ENCODE measurements around the gene RPP30. TPM values are rescaled to one million over a fixed set of nuclear protein-coding genes. Genes with fewer than 3 reads are reported as not detected.
A peak's percentile ranks its signal among the peaks of the same experiment; 100 is the strongest.

The RPP30 gene
- total and polyA plus RNA-seq, 4 donors = 11.2 to 22.6 (median 13.0) TPM

DNA sequence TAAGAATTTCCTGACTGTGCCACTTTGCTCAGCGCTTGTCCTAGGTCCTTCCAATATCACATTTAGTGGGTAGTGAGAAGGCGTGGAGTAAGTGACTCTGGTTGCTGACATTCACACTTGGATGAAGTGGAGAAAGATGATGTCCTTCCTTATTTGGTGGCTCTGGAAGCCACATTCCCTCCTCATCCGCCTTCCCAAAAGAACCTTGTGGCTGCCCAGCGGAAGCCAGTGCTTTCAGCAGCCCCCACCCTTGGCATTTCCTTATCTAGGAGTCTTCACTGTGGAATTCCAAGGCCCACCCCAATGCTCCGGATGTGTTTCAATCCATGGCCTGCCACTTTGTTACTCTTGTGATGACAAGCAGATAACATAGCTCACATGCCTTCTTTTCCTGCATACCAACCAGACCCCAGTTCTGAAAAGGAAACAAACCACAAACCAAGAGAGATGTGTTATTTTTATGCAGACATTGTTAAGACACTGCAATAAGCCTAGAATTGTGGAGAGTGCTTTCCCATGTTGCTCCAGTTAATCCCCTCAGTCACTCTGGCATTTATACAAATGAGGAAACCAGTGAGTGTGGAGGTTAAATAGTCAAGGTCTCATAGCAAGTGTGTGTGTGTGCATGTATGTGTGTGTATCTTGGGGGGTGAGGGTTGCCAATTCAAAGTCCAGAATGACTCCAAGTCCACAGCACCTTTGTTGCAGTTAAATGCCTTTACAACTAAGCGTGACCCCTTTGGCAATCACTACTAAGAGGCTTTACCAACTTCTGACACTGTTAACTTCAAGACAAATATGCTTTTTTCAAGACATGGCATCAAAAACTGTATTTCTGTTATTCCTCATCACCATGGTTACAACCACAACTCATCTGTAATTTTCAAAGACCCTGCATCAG, 59.4 kb downstream of the RPP30 start:
- peaks cover 0 to 3% (median 0%) of the 10 kb centered on the region in 4 donors for H3K4me1 ChIP-seq (ENCODE audit: control insufficient read depth in 4 of 4, insufficient read depth in 4 of 4, low read length in 3 of 4)
- no peak overlapping the region for H3K27ac ChIP-seq (ENCODE audit: low read depth in 1 of 2, low read length in 2 of 2)

GRCh38 chr10:90935581-90936275, 64.0 kb downstream of the RPP30 start:
- H3K9ac ChIP-seq (ENCODE audit: low read depth in 1 of 2, low read length in 2 of 2) = no peak overlapping the region
- no peak overlapping the region for H3K4me3 ChIP-seq (ENCODE audit: low read depth in 1 of 3, low read length in 3 of 3)
- no peak overlapping the region for H3K27ac ChIP-seq (ENCODE audit: low read depth in 1 of 2, low read length in 2 of 2)
- no peaks in the 10 kb centered on the region for H3K36me3 ChIP-seq (ENCODE audit: control insufficient read depth in 4 of 4, insufficient read depth in 3 of 4, low read depth in 1 of 4, low read length in 3 of 4)
- no peaks in the 10 kb centered on the region for H3K9me3 ChIP-seq (ENCODE audit: control insufficient read depth in 4 of 4, low read length in 3 of 4)
- no peak for DNase-seq (ENCODE audit: low spot score)
- H3K27me3 ChIP-seq (ENCODE audit: control insufficient read depth in 4 of 4, insufficient read depth in 4 of 4, low read length in 3 of 4) = no peaks in the 10 kb centered on the region
- WGBS = 89% methylated on average over 5 of the region's 5 CpGs
- H3K4me1 ChIP-seq (ENCODE audit: control insufficient read depth in 4 of 4, insufficient read depth in 4 of 4, low read length in 3 of 4) = peaks cover 0 to 3% (median 0%) of the 10 kb centered on the region in 4 donors
- TF ChIP-seq RAD21 (IDR thresholded peaks at IDR 0.05) = no peak
- TF ChIP-seq RXRA (IDR thresholded peaks at IDR 0.05) = no peak
- no peak for TF ChIP-seq GABPA (IDR thresholded peaks at IDR 0.05 in 1 of 2, conservative IDR thresholded peaks at IDR 0.05 in 1 of 2)
- no peak for TF ChIP-seq FOXA2 (IDR thresholded peaks at IDR 0.05)
- TF ChIP-seq, protein P1, sequence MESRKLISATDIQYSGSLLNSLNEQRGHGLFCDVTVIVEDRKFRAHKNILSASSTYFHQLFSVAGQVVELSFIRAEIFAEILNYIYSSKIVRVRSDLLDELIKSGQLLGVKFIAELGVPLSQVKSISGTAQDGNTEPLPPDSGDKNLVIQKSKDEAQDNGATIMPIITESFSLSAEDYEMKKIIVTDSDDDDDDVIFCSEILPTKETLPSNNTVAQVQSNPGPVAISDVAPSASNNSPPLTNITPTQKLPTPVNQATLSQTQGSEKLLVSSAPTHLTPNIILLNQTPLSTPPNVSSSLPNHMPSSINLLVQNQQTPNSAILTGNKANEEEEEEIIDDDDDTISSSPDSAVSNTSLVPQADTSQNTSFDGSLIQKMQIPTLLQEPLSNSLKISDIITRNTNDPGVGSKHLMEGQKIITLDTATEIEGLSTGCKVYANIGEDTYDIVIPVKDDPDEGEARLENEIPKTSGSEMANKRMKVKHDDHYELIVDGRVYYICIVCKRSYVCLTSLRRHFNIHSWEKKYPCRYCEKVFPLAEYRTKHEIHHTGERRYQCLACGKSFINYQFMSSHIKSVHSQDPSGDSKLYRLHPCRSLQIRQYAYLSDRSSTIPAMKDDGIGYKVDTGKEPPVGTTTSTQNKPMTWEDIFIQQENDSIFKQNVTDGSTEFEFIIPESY (IDR thresholded peaks at IDR 0.05) = no peak
- TF ChIP-seq HNF4G (IDR thresholded peaks at IDR 0.05) = no peak
- TF ChIP-seq HNF4A (conservative IDR thresholded peaks at IDR 0.05) = no peak
- TF ChIP-seq FOXA1 (IDR thresholded peaks at IDR 0.05) = no peak
- no peak for TF ChIP-seq REST (IDR thresholded peaks at IDR 0.05)
- no peak for TF ChIP-seq TAF1 (conservative IDR thresholded peaks at IDR 0.05)
- no peak for TF ChIP-seq SP1 (IDR thresholded peaks at IDR 0.05)
- TF ChIP-seq EGR1 (IDR thresholded peaks at IDR 0.05; ENCODE audit: low read depth in 2 of 2) = no peak
- TF ChIP-seq, protein P2, sequence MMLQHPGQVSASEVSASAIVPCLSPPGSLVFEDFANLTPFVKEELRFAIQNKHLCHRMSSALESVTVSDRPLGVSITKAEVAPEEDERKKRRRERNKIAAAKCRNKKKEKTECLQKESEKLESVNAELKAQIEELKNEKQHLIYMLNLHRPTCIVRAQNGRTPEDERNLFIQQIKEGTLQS (IDR thresholded peaks at IDR 0.05) = no peak
- TF ChIP-seq, protein P3, sequence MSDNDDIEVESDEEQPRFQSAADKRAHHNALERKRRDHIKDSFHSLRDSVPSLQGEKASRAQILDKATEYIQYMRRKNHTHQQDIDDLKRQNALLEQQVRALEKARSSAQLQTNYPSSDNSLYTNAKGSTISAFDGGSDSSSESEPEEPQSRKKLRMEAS (IDR thresholded peaks at IDR 0.05) = no peak
- no peak for TF ChIP-seq JUND (IDR thresholded peaks at IDR 0.05)

More for the DNA sequence above, 59.4 kb downstream of the RPP30 start:
- Histone ChIP-seq H3K4me3 (ENCODE audit: low read depth in 1 of 3, low read length in 3 of 3) (no peak overlapping the region), H3K36me3 (ENCODE audit: control insufficient read depth in 4 of 4, insufficient read depth in 3 of 4, low read depth in 1 of 4, low read length in 3 of 4) (no peaks in the 10 kb centered on the region), H3K9ac (ENCODE audit: low read depth in 1 of 2, low read length in 2 of 2) (no peak overlapping the region), H3K27me3 (ENCODE audit: control insufficient read depth in 4 of 4, insufficient read depth in 4 of 4, low read length in 3 of 4) (no peaks in the 10 kb centered on the region), H3K9me3 (ENCODE audit: control insufficient read depth in 4 of 4, low read length in 3 of 4) (no peaks in the 10 kb centered on the region)
- TF ChIP-seq REST (IDR thresholded peaks at IDR 0.05) (peak; percentile 12), SP1 (IDR thresholded peaks at IDR 0.05) (peak; percentile 39), HNF4G (IDR thresholded peaks at IDR 0.05) (no peak), GABPA (IDR thresholded peaks at IDR 0.05 in 1 of 2, conservative IDR thresholded peaks at IDR 0.05 in 1 of 2) (peak; percentile 35 to 40), NR2F2 (IDR thresholded peaks at IDR 0.05) (peak; percentile 90), YY1 (IDR thresholded peaks at IDR 0.05) (peak; percentile 22)
- DNase-seq (ENCODE audit: low spot score) = no peak
- 57% methylated on average over 6 of the region's 6 CpGs for WGBS

Measured in liver (tissue), 9 donors.